NT2/D1 (cell line): ENCODE data around the gene PIK3R3.

Experiments
- SUZ12 ChIP-seq: IDR thresholded peaks from 2 replicates; pipeline ENCODE4 v1.6.1; 2011; ENCODE audit not compliant: insufficient read length, insufficient read depth; ENCODE audit errors: extremely low read depth
- YY1 ChIP-seq: IDR thresholded peaks from 2 replicates; pipeline ENCODE4 v1.6.1; 2011; ENCODE audit not compliant: insufficient read length, insufficient read depth

- TF ChIP-seq YY1 (no peak), SUZ12 (no peak)
Measured at GRCh38 chr1:46157916-46158311, 25.5 kb upstream of the PIK3R3 start.
